Loucy (cell line): ENCODE results near the gene SRRM3.

Experiments
- H2AFZ ChIP-seq: fragments of 200-600 bp; sonication (generic); 2 replicates; pipeline ENCODE4 v1.6.0; 2016; ENCODE audit warnings: antibody characterized with exemption, mild to moderate bottlenecking, low read length, moderate library complexity
- H3F3A ChIP-seq: fragments of 200-600 bp; 2 replicates; pipeline ENCODE4 v1.6.0; 2016; ENCODE audit warnings: antibody characterized with exemption, low read depth, mild to moderate bottlenecking
- H3K27me3 ChIP-seq: fragments of 200-600 bp; sonication (generic); 2 replicates; pipeline ENCODE4 v1.6.1; 2014; ENCODE audit warnings: low read length, mild to moderate bottlenecking; ENCODE audit not compliant: insufficient read depth, poor library complexity, severe bottlenecking
- H3K36me3 ChIP-seq: fragments of 200-600 bp; sonication (generic); 2 replicates; pipeline ENCODE4 v1.6.1; 2016; ENCODE audit warnings: low read length; ENCODE audit not compliant: insufficient read depth
- H3K4me1 ChIP-seq: fragments of 200-600 bp; sonication (generic); 2 replicates; pipeline ENCODE4 v1.5.1; 2014; ENCODE audit warnings: low read length, mild to moderate bottlenecking; ENCODE audit not compliant: insufficient read depth, poor library complexity, severe bottlenecking
- H3K4me2 ChIP-seq: fragments of 200-600 bp; sonication (generic); 2 replicates; pipeline ENCODE4 v1.6.0; 2014; ENCODE audit warnings: antibody characterized with exemption, low read length, low read depth, mild to moderate bottlenecking; ENCODE audit not compliant: poor library complexity, severe bottlenecking
- H3K4me3 ChIP-seq: fragments of 200-600 bp; sonication (generic); 2 replicates; pipeline ENCODE4 v1.5.1; 2014; ENCODE audit warnings: low read length, mild to moderate bottlenecking, mixed read lengths; ENCODE audit not compliant: poor library complexity, severe bottlenecking
- H3K79me2 ChIP-seq: fragments of 200-600 bp; sonication (generic); 2 replicates; pipeline ENCODE4 v1.6.1; 2014; ENCODE audit warnings: low read length; ENCODE audit not compliant: insufficient read depth
- H3K9ac ChIP-seq: fragments of 200-600 bp; sonication (generic); 2 replicates; pipeline ENCODE4 v1.6.0; 2014; ENCODE audit warnings: mild to moderate bottlenecking, low read depth, low read length, moderate library complexity; ENCODE audit not compliant: poor library complexity, severe bottlenecking
- H3K9me2 ChIP-seq: fragments of 200-600 bp; sonication (generic); replicated peaks from 2 replicates; pipeline ENCODE4 v1.6.1; 2016; ENCODE audit warnings: low read depth, low read length, mixed read lengths
- H3K9me3 ChIP-seq: fragments of 200-600 bp; sonication (generic); 2 replicates; pipeline ENCODE4 v1.6.1; 2014; ENCODE audit warnings: mild to moderate bottlenecking, antibody characterized with exemption, low read length, low read depth; ENCODE audit not compliant: insufficient read depth
- H4K20me1 ChIP-seq: fragments of 200-600 bp; sonication (generic); 2 replicates; pipeline ENCODE4 v1.6.0; 2014; ENCODE audit warnings: antibody characterized with exemption, low read length, mild to moderate bottlenecking; ENCODE audit not compliant: insufficient read depth, poor library complexity, severe bottlenecking
- EZH2phosphoT487 ChIP-seq: fragments of 200-600 bp; IDR thresholded peaks from 2 replicates; pipeline ENCODE4 v1.6.1; 2018; ENCODE audit warnings: antibody characterized with exemption, mild to moderate bottlenecking, moderate library complexity, borderline replicate concordance
- TF ChIP-seq, protein P1 (sequence below): fragments of 200-600 bp; sonication (generic); conservative IDR thresholded peaks from 2 replicates; pipeline ENCODE4 v1.5.1; 2014; ENCODE audit warnings: mild to moderate bottlenecking, antibody characterized with exemption, low read length

The SRRM3 gene

DNA sequence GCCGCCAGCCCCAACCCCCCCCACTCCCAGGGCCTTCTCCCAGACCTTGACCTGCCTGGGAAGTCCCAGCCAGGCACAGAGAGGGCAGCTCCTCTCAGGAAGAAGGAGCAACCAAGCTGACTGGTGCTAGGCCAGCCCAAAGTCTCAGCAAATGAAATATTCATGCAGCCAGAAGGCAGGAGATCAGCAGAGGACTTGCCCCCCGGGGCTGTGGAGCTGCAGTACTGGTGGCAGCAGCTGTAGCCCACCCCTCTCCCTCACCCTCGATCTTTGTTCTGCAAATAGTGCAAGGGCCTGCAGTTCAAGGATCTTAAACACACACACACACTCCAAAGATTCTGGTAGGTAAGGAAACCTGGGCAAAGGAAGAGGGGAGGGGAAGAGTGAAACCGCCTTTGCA is 3.5 kb upstream of the SRRM3 start:
- Histone ChIP-seq H3K4me1 (no peaks in the 10 kb centered on the region), H4K20me1 (no peaks in the 10 kb centered on the region), H3F3A (no peaks in the 10 kb centered on the region), H3K4me2 (no peak overlapping the region), H3K9ac (no peak overlapping the region), H3K9me3 (no peaks in the 10 kb centered on the region), H3K9me2 (no peaks in the 10 kb centered on the region), H3K79me2 (no peaks in the 10 kb centered on the region), H2AFZ (no peak overlapping the region), H3K4me3 (no peak overlapping the region), H3K27me3 (no peaks in the 10 kb centered on the region), H3K36me3 (no peaks in the 10 kb centered on the region)
- TF ChIP-seq EZH2phosphoT487, result no peak
- TF ChIP-seq, protein P1, sequence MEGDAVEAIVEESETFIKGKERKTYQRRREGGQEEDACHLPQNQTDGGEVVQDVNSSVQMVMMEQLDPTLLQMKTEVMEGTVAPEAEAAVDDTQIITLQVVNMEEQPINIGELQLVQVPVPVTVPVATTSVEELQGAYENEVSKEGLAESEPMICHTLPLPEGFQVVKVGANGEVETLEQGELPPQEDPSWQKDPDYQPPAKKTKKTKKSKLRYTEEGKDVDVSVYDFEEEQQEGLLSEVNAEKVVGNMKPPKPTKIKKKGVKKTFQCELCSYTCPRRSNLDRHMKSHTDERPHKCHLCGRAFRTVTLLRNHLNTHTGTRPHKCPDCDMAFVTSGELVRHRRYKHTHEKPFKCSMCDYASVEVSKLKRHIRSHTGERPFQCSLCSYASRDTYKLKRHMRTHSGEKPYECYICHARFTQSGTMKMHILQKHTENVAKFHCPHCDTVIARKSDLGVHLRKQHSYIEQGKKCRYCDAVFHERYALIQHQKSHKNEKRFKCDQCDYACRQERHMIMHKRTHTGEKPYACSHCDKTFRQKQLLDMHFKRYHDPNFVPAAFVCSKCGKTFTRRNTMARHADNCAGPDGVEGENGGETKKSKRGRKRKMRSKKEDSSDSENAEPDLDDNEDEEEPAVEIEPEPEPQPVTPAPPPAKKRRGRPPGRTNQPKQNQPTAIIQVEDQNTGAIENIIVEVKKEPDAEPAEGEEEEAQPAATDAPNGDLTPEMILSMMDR, result no peak

DNA sequence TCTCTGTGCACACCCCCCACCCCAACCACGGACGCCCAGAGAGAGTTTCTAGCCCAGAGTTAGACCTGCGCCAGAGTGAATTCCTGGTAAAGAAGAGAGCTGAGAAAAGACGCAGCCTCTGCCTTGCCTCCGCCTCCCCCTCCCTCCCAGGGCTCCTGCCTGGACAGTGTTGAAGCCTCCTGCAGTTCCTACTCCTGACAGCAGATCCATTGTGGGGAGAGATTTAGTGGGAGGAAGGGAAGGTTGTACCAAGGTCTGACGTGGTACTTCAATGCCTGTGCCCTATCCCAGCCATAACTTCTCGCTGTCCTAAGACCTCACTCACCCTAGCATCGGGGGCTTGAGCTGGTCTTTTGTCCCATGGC is 952 bp downstream of the SRRM3 start:
- Histone ChIP-seq H3K9me2 (no peaks in the 10 kb centered on the region), H3K4me3 (no peak overlapping the region)
- no peak for TF ChIP-seq EZH2phosphoT487
- TF ChIP-seq, protein P1, result no peak

DNA sequence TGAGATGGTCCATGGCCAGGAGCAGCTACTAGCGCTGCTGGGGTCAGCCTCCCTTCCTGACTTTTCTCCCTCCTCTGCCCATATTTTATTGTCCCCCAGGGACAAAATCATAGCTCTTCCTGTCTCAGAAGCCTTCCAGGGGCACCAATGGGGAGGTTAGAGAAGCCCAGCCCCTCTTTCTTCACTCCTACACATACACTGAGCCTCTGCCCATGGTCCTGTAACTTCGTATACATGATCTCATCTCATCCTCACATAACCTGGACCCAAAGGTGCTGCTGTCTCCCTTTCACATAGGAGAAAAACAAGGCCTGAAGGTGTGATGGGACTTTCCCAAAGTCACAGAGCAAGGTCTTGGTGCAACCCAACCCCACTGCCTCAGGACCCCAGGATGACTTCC is 2.5 kb downstream of the SRRM3 start:
- TF ChIP-seq, protein P1, result no peak
- TF ChIP-seq EZH2phosphoT487, result no peak
- H3F3A ChIP-seq, result no peaks in the 10 kb centered on the region
- H3K4me3 ChIP-seq, result no peak overlapping the region
- H3K27me3 ChIP-seq, result no peaks in the 10 kb centered on the region
- no peak overlapping the region for H3K9ac ChIP-seq
- H3K9me2 ChIP-seq, result no peaks in the 10 kb centered on the region
- no peak overlapping the region for H2AFZ ChIP-seq
- no peaks in the 10 kb centered on the region for H3K79me2 ChIP-seq
- H3K4me1 ChIP-seq, result no peaks in the 10 kb centered on the region
- H3K4me2 ChIP-seq, result no peak overlapping the region
- H3K36me3 ChIP-seq, result no peaks in the 10 kb centered on the region
- H4K20me1 ChIP-seq, result no peaks in the 10 kb centered on the region
- H3K9me3 ChIP-seq, result no peaks in the 10 kb centered on the region

More for the DNA sequence above, 952 bp downstream of the SRRM3 start:
- Histone ChIP-seq H3K9me3 (no peaks in the 10 kb centered on the region), H3K4me2 (no peak overlapping the region), H4K20me1 (no peaks in the 10 kb centered on the region), H3K79me2 (no peaks in the 10 kb centered on the region), H3F3A (no peaks in the 10 kb centered on the region), H3K4me1 (no peaks in the 10 kb centered on the region), H3K9ac (no peak overlapping the region), H3K27me3 (no peaks in the 10 kb centered on the region), H3K36me3 (no peaks in the 10 kb centered on the region), H2AFZ (no peak overlapping the region)
